HG03066 (cell line): Measurements from ENCODE around the gene HSPA6.
A peak's percentile ranks its signal among the peaks of the same experiment; 100 is the strongest.
"Not testable (repeated sequence)": the region's sequence is repeated elsewhere in the genome, so short reads cannot be mapped to it uniquely, and the experiment has no call there.

Source experiments
- ATAC-seq: cut with Tn5 transposase; IDR thresholded peaks from one replicate; pipeline ENCODE4 v1.9.1; 2021; ENCODE audit warnings: low read depth; ENCODE audit not compliant: unreplicated experiment

HSPA6 gene

DNA sequence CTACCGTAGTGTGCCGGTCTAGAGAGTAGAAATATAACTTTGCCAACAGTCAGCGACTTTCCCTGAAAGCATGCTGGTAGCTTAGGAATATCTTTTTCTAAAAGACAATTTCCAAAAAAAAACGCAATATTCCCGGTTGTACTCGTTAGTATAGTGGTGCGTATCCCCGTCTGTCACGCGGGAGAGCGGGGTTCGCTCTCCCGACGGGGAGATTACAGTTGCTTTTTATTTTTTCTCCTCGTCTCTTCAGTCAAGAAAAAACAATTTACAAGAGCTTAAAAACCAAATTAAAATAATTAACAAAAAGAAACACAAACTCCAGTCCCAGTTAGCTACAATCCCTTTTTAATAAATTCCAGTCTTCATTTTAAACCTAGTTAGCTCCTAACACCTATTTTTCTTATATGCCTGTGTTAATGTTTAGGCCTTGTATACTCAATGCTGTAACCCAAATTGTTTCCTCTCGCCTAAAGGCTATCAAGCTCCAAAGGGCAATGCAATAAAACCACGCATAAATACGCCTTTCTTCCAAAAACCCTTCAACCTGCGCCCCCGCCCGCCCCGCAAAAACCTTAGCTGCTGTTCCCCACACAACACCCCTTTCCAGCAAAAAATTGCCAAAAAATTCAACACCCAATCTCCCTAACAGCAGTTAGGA lies 7.8 kb downstream of the HSPA6 start:
- ATAC-seq = no peak

DNA sequence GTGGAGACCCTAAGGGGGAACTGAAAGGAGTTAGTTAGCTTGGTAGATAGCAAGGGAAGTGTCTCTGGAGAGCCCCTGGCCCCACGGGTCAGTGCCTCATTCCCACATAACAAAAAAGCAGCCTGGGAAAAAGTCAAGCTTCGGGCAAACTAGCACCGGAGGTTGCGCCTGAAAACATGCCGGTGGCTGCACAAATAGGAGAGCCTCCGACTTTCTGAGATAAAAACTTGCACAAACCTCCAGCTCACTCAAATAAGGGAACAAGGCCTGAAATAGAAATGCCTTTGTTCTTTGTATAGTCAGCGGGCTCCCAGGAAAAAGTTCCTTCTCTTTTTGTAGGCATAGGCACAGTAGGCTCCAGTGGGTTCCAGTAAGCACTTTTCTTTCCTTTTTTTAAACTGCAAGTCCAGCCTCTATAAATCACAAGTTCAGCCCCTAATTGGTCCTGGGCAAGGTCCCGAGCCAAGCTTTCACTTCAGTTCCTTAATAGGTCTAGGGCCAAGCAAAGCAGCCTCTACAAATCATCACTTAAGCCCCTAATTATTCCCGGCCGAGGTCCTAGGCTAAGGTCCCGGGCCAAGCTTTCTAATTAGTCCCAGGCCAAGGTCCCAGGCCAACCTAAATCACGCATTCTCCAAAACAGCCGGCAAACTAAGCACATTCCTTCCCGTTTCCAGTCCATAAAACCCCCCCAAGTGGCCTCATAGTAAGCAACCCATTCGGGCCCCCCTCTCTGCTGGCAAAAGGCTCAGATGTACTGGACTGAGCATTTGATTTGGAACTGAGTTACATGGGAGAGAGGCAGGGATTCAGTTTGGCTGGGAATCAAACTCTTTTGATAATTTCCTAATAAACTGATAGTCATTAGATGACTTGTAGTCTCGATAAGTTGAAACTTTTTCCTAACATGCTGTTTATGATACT lies 8.6 kb downstream of the HSPA6 start:
- ATAC-seq = not testable (repeated sequence)

- not testable (repeated sequence) for ATAC-seq
Measured at GRCh38 chr1:161537068-161537669, 12.8 kb downstream of the HSPA6 start.

DNA sequence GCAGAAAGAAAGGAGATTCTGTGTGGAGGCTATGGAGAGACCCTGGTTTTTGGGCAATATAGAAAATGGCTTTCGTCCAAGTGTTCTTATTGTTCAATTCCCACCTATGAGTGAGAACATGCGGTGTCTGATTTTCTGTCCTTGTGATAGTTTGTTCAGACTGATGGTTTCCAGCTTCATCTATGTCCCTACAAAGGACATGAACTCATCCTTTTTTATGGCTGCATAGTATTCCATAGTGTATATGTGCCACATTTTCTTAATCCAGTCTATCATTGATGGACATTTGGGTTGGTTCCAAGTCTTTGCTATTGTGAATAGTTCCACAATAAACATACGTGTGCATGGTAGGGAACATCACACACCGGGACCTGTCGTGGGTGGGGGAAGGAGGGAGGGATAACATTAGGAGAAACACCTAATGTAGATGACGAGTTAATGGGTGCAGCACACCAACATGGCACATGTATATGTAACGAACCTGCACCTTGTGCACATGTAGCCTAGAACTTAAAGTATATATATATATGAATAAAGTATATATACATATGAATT lies 14.7 kb downstream of the HSPA6 start:
- ATAC-seq = not testable (repeated sequence)

DNA sequence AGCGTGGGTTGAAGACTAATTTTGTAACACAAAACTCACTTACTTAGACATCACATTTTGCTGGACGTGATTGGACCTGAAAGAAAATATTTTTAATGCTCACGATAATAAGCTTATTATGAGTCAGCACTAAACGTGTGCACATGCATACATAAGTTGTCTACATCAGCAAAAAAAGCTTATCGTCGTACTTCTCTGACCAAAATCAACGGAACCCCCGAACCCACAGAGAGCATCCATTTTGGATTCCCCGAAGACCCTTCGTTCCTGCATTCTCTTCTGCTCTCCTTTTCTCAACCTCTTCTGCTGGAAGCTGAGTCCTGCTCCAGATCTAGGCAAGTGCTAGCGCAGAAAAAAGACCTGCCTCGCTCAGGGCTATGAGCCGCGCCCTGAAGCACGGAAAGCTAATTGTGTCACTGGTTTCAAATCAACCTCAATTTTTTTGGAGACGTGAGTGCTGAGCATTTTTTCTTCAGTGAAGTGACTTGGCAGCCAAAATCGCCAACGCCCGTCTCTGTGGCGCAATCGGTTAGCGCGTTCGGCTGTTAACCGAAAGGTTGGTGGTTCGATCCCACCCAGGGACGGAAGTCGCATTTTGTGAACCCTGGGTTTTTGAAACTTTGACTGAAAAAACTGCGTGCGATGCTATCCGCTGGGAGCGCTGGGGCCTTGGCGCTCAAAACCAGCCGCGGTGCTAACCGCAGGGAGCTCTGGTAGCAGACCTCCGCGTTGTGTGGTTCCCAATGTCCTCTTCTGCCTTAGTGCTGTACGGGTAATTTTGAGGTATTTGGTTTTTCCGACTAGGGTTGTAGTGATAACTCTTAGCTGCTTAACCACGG lies 15.6 kb downstream of the HSPA6 start:
- peak; percentile 50 for ATAC-seq

DNA sequence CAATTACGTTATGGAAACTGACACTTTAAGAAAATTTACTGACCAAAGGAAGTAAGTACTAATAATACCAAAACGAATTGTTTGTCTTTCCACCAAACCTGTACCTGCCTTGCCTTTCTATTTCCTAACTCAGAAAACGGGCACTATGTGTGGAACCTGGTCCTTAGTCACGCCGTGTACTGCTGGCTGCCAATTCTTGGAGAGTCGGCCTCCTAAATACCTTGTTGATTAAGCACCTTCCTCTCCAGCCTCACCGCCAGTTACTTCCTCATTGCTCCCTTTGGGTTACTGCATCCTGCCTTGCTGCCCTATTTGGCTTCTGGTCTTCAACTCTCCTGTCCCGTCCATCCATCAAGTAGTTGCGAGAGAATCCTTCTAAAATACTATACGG lies 16.2 kb downstream of the HSPA6 start:
- not testable (repeated sequence) for ATAC-seq

- ATAC-seq = peak; percentile 57
Measured at GRCh38 chr1:161542091-161542559, 17.8 kb downstream of the HSPA6 start.

- not testable (repeated sequence) for ATAC-seq
Measured at GRCh38 chr1:161543125-161543524, 18.8 kb downstream of the HSPA6 start.

DNA sequence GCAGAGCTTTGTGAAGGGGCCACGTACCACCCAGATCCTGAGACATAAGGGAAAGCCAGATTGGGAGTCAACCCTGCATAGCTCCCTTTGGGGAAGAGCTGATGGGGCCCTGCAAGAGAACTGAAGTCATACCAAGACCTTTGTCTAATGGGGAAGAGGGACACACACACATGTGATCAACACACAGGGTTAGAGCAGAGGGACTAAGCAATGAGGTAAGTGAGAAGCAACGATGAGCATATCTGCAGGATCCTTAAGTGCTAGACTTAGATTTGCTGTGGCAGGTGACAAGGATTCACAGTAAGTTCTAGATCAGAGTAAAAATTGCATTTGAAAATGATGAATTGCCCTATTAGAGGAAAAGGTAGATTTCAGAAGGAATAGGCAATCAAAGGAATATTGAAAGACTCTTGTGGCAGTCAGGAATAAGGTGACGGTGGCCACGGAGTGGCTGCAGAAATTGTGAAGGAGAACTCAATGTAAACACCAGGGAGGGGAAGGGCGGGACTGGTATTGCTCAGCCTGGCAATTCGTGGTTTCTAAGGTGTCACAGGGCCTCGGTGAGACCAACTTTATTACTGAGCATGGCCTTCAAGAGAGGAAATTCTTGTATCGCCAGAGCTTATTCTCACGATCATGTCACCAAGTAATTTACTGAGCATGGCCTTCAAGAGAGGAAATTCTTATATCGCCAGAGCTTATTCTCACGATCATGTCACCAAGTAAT lies 20.8 kb downstream of the HSPA6 start:
- ATAC-seq = not testable (repeated sequence)

DNA sequence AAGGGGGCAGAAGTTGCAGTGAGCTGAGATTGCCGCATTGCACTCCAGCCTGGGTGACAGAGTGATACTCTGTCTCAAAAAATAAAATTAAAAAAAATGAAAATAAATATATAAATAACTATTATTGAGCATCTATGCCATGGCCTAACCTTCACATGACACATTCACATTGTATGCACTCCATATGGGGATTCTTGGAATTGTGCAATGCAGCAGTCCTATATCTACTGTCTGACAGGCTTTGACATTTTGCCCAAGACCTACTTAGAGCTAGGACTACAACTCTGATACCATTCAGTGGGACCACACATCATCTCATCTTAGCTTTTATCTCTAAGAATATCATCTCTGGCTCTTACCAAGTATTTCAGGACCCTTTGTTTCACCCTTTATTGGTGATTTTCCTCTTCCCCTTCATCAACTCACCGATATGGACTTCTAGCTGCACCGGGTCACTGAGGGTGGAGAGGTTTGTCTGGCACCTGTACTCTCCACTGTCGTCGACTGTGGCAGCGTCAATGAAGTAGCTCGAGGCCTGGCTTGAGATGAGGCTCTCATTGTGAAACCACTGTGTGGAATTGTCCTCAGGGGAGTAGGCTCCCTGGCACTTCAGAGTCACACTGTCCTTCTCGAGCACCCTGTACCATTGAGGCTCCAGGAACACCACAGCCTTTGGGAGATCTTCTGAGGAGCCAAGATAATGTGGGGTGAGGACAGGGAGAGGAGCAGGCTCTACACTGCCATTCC lies 23.8 kb downstream of the HSPA6 start:
- ATAC-seq = not testable (repeated sequence)

- ATAC-seq = not testable (repeated sequence)
Measured at GRCh38 chr1:161548749-161549406, 24.5 kb downstream of the HSPA6 start.

- ATAC-seq = no peak
Measured at GRCh38 chr1:161549652-161550051, 25.3 kb downstream of the HSPA6 start, which contains the start of gene FCGR3A. Gene FCGR3A, minus strand, starts transcription at chr1:161549818. Its CDS starts 82 bp downstream, at chr1:161549736.

DNA sequence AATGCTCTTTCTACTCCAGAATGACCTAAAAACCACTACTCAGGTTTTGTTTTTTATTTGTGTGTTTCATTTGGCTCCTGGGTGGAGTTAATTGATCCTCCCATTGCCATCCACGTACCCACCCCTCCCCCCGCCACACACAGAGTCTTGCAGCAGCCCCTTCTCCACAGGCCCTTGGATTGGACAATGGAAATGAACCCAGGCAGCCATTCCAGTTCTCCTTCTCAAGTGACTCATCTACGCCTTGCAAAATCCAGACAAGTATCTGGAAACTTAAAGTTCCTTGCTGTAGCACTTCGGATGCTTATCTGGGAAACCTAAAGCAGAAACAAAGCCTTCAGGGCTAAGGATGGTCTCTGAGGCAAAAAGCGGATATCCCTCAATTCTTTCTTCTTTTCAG lies 26.6 kb downstream of the HSPA6 start:
- ATAC-seq = not testable (repeated sequence)

DNA sequence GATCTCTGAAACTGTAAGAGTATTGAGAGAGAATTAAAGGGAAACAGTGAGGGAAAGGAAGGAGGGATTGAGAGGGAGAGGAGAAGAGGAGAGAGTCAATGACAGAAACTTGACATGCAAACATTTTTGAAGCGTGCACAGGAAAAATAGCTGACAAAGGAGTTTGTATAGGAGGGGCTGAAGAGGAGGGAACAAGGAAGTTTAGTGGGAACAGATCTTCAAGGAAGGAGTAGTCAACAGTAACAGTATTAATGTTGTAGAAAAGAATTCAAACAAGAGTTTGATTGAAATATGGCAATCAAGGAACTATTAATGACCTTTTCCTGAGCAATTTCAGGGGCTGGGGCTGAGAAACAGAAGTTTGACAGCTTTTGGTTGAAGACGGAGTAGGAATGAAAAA lies 29.3 kb downstream of the HSPA6 start:
- ATAC-seq = not testable (repeated sequence)

GRCh38 chr1:161554340-161554739 lies 30.0 kb downstream of the HSPA6 start:
- ATAC-seq = not testable (repeated sequence)

DNA sequence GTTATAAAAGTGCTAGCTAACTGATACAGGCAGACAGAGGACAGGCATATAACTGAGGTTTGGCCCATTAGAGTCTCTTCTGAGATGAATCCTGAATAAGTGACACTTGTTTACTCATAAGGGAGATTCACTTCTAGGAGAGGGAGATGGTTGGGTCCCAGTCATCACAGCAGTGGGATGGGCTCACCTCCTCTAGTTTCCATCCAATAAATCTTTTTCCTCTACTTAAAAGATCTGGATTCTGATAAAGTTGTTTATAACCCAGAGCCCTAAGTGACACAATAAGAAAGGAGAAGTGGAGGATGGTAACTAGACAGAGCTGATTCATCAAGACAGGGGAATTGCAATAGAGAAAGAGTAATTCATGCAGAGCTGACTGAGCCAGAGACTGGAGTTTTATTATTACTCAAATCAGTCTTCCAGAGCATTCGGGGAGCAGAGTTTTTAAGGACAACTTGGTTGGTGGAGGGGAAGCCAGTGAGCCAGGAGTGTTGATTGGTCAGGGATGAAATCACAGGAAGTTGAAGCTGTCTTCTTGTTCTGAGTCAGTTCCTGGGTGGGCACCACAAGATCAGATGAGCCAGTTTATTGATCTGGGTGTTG lies 30.6 kb downstream of the HSPA6 start:
- not testable (repeated sequence) for ATAC-seq

DNA sequence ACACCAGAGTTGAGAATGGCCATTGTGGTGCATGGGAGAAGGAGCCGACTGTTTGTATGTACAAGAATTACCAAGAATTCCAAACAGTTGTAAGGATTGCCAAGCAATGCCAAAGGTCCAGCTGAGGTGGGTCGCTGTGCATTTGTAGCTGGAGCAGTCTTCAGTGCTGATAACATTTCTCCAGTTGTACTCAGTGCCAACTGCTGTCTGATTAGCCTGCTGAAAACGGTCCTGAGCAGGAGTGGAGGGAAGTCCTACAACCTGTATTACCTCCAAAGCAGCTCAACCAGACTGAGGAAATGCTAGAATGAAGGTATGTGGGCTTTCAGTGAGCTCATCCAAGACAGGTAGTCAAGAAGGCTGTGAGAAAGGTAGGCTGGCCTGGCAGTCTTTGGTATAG lies 31.8 kb downstream of the HSPA6 start:
- not testable (repeated sequence) for ATAC-seq

GRCh38 chr1:161556990-161557389 lies 32.6 kb downstream of the HSPA6 start:
- not testable (repeated sequence) for ATAC-seq
